K562 (cell line): ENCODE data around the gene SIGLEC1. TPM values are rescaled to one million over a fixed set of nuclear protein-coding genes. Genes with fewer than 3 reads are reported as not detected.
A peak's percentile ranks its signal among the peaks of the same experiment; 100 is the strongest.

ENCODE experiments used
- CCNT2 ChIP-seq: IDR thresholded peaks from 2 replicates; pipeline ENCODE4 v1.6.1; 2011; ENCODE audit warnings: borderline replicate concordance, low read depth, mild to moderate bottlenecking, moderate library complexity, mixed read lengths, low read length; ENCODE audit not compliant: insufficient read length; ENCODE audit errors: extremely low read depth
- KDM4B ChIP-seq, 2 experiments: fragments of 450-650 bp in 1 of 2; sonication (generic) in 1 of 2; IDR thresholded peaks; 2 replicates each; pipeline ENCODE4 v1.6.1; 2016 to 2017; ENCODE audit warnings: borderline replicate concordance in 2 of 2, antibody characterized with exemption in 1 of 2, low read depth in 1 of 2, mild to moderate bottlenecking in 1 of 2
- KHSRP ChIP-seq: fragments of 450-650 bp; IDR thresholded peaks from 2 replicates; pipeline ENCODE4 v1.6.1; 2017
- PHF20 ChIP-seq: fragments of 450-650 bp; IDR thresholded peaks from 2 replicates; pipeline ENCODE4 v1.6.1; 2018; ENCODE audit not compliant: partially characterized antibody
- POLR2B ChIP-seq: fragments of 450-650 bp; IDR thresholded peaks from 2 replicates; pipeline ENCODE4 v1.6.1; 2018; ENCODE audit warnings: low read depth; ENCODE audit not compliant: partially characterized antibody
- STAG1 ChIP-seq: sonication (generic); formaldehyde crosslinking; IDR thresholded peaks from 2 replicates; pipeline ENCODE4 v1.5.0; 2020; ENCODE audit warnings: missing genetic modification reagents, borderline replicate concordance
- TCFL5 ChIP-seq: fragments of 250-450 bp; sonication (Bioruptor Pico); conservative IDR thresholded peaks from 2 replicates; pipeline ENCODE4 v1.6.1; 2021; ENCODE audit warnings: mild to moderate bottlenecking, moderate library complexity, matching md5 sums
- ZBTB7A ChIP-seq: IDR thresholded peaks from 2 replicates; pipeline ENCODE4 v1.6.1; 2011; ENCODE audit warnings: low read depth, mild to moderate bottlenecking, low read length, moderate library complexity, borderline replicate concordance; ENCODE audit not compliant: control insufficient read depth
- ZNF24 ChIP-seq: fragments of 450-650 bp; IDR thresholded peaks from 2 replicates; pipeline ENCODE4 v1.6.1; 2016
- ZNF695 ChIP-seq: fragments of 450-650 bp; formaldehyde crosslinking; IDR thresholded peaks from 2 replicates; pipeline ENCODE4 v1.4.0; 2020; ENCODE audit warnings: mild to moderate bottlenecking, moderate library complexity
- polyA plus RNA-seq, 8 experiments: library from polyadenylated mRNA; depleted of rRNA in 4 of 8; stranded (reverse) in 5 of 8; unstranded in 3 of 8; fragments of >200 nt; fragmentation: Nextera tagmentation in 2 of 8; fragmentation: Illumina TruSeq in 1 of 8; extraction: Ambion mirVana in 2 of 8; extraction: Trizol in 1 of 8; gene quantifications; 2 replicates each; pipeline versions ENCODE4 v1.2.1 to v1.2.3, GENCODE V29; 2011 to 2014; ENCODE audit warnings: inconsistent platforms in 1 of 8, missing spikeins in 1 of 8
- total RNA-seq, 7 experiments: library from RNA; depleted of rRNA in 6 of 7; stranded (reverse); fragments of >200 nt in 6 of 7; fragmentation: Illumina TruSeq in 2 of 7; extraction: Trizol in 2 of 7; gene quantifications; 2 replicates each; pipeline versions ENCODE4 v1.2.1 to v1.2.3, GENCODE V29; 2011 to 2021; ENCODE audit warnings: low replicate concordance in 1 of 7
- TF ChIP-seq, protein P1 (sequence below): IDR thresholded peaks from 2 replicates; pipeline ENCODE4 v1.6.1; 2014; ENCODE audit warnings: antibody characterized with exemption
- TF ChIP-seq, protein P2 (sequence below): fragments of 450-650 bp; formaldehyde crosslinking; IDR thresholded peaks from 2 replicates; pipeline ENCODE4 v1.4.0; 2020; ENCODE audit warnings: mild to moderate bottlenecking, moderate library complexity
- TF ChIP-seq, protein P3 (sequence below): sonication (generic); formaldehyde crosslinking; IDR thresholded peaks from 2 replicates; pipeline ENCODE4 v1.8.0; 2023; ENCODE audit warnings: missing genetic modification reagents, mild to moderate bottlenecking, borderline replicate concordance

Gene SIGLEC1
- total and polyA plus RNA-seq, 9 of the 15 experiments (the other 6 are each of a cell fraction or from before 2014, with no cell fraction given): 0.05 to 0.07 TPM; not detected in 7

DNA sequence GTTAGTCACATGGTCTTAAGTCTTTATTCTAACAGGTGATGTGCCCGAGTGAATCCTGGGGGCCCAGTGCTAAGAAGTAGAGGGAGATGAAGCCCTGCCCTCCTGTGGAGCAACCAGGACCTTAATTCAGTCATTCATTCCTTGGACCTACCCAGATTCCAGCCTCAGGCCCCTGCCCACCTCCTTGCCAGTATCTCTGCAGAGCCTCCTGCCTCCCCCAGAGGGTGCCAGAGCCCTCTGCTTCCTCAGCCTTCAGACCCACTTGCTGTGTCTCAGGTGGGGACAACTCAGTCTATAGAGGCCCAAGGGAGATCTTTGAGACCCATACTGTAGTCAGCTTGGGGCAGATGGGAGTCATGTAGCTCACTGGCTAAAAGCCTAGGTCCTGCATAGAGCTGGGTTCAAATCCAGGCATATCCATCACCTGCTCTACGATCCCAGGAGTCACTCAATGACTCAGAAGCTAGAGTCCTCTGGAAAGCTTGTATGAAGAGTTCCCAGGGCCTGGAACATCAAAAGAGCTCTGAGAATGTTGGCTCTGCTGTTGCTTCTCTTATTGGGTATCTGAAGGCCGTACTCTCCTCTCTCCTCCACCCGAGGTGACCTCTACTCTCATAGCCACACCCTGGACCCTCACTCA lies 3.9 kb upstream of the SIGLEC1 start (continued):
- TF ChIP-seq, protein P1, sequence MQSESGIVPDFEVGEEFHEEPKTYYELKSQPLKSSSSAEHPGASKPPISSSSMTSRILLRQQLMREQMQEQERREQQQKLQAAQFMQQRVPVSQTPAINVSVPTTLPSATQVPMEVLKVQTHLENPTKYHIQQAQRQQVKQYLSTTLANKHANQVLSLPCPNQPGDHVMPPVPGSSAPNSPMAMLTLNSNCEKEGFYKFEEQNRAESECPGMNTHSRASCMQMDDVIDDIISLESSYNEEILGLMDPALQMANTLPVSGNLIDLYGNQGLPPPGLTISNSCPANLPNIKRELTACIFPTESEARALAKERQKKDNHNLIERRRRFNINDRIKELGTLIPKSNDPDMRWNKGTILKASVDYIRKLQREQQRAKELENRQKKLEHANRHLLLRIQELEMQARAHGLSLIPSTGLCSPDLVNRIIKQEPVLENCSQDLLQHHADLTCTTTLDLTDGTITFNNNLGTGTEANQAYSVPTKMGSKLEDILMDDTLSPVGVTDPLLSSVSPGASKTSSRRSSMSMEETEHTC: no peak
- TF ChIP-seq ZNF24: peak; percentile 49; the same call in 1 of the 2 replicates
- no peak for TF ChIP-seq CCNT2
- TF ChIP-seq, protein P2, sequence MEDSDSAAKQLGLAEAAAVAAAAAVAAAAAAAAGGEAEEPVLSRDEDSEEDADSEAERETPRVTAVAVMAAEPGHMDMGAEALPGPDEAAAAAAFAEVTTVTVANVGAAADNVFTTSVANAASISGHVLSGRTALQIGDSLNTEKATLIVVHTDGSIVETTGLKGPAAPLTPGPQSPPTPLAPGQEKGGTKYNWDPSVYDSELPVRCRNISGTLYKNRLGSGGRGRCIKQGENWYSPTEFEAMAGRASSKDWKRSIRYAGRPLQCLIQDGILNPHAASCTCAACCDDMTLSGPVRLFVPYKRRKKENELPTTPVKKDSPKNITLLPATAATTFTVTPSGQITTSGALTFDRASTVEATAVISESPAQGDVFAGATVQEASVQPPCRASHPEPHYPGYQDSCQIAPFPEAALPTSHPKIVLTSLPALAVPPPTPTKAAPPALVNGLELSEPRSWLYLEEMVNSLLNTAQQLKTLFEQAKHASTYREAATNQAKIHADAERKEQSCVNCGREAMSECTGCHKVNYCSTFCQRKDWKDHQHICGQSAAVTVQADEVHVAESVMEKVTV: peak; percentile 69
- TF ChIP-seq KDM4B (IDR thresholded peaks at IDR 0.05; ENCODE audit: borderline replicate concordance in 2 of 2, low read depth in 1 of 2): no peak
- no peak for TF ChIP-seq ZNF695 (CRISPR knock-in tag)
- TF ChIP-seq STAG1 (CRISPR knock-in tag): peak; percentile 89; the same call in 1 of the 2 replicates
- peak; percentile 47; the same call in 1 of the 2 replicates for TF ChIP-seq ZBTB7A
- TF ChIP-seq POLR2B: no peak
- TF ChIP-seq PHF20: no peak
- TF ChIP-seq TCFL5 (CRISPR knock-in tag): no peak
- TF ChIP-seq, protein P3, sequence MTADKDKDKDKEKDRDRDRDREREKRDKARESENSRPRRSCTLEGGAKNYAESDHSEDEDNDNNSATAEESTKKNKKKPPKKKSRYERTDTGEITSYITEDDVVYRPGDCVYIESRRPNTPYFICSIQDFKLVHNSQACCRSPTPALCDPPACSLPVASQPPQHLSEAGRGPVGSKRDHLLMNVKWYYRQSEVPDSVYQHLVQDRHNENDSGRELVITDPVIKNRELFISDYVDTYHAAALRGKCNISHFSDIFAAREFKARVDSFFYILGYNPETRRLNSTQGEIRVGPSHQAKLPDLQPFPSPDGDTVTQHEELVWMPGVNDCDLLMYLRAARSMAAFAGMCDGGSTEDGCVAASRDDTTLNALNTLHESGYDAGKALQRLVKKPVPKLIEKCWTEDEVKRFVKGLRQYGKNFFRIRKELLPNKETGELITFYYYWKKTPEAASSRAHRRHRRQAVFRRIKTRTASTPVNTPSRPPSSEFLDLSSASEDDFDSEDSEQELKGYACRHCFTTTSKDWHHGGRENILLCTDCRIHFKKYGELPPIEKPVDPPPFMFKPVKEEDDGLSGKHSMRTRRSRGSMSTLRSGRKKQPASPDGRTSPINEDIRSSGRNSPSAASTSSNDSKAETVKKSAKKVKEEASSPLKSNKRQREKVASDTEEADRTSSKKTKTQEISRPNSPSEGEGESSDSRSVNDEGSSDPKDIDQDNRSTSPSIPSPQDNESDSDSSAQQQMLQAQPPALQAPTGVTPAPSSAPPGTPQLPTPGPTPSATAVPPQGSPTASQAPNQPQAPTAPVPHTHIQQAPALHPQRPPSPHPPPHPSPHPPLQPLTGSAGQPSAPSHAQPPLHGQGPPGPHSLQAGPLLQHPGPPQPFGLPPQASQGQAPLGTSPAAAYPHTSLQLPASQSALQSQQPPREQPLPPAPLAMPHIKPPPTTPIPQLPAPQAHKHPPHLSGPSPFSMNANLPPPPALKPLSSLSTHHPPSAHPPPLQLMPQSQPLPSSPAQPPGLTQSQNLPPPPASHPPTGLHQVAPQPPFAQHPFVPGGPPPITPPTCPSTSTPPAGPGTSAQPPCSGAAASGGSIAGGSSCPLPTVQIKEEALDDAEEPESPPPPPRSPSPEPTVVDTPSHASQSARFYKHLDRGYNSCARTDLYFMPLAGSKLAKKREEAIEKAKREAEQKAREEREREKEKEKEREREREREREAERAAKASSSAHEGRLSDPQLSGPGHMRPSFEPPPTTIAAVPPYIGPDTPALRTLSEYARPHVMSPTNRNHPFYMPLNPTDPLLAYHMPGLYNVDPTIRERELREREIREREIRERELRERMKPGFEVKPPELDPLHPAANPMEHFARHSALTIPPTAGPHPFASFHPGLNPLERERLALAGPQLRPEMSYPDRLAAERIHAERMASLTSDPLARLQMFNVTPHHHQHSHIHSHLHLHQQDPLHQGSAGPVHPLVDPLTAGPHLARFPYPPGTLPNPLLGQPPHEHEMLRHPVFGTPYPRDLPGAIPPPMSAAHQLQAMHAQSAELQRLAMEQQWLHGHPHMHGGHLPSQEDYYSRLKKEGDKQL (CRISPR knock-in tag): no peak
- TF ChIP-seq KHSRP: no peak
